Measurements from ENCODE around the gene SYF2.
"Not testable (repeated sequence)": the region's sequence is repeated elsewhere in the genome, so short reads cannot be mapped to it uniquely, and the experiment has no call there.

Gene SYF2

DNA sequence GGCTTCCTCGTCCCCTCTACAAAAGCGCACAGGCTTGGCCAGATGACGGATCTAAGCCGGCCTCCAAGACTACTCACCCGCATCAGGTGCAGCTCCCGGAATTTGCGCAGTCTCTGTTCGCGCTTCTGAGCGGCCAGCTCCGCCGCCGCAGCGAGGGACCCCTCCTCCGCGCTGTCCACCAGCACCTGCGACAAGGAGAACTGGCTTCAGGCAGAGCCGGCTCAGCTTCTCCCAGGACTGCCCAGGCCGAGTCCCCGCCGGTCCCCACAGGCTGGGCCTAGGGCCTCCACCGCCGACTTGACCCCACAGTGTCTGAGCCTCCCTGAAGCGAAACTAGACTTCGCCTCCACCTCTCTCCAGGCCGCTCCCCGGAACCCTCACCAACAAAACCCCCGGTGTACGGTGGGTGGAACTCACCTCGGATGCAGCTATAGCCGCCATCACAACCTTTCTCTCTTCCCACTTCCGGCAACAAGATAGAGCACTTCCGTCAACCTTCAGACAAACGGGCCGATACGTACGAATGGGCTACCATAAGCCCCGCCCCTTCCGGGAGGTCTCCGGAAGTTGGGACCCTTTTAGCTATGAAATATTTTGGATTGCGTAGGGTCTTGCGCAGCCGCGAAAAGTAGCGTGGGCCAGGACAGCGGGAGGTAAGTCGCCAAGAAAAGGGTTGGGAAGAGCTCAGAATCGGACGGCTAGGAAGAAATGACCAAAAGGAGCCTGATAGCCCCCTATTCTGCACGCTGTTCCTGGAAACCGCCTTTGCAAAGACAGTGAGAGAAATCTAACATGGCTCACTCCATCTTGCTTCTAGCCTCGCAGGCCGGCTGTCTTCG, at the start of gene SYF2:
SYF2 (minus strand) TSS at position 476 of the 839 bp plus-strand sequence; CDS start at position 441, 35 bp downstream.
- peak; percentile 84 for DNase-seq (ENCODE audit: low read depth)

DNA sequence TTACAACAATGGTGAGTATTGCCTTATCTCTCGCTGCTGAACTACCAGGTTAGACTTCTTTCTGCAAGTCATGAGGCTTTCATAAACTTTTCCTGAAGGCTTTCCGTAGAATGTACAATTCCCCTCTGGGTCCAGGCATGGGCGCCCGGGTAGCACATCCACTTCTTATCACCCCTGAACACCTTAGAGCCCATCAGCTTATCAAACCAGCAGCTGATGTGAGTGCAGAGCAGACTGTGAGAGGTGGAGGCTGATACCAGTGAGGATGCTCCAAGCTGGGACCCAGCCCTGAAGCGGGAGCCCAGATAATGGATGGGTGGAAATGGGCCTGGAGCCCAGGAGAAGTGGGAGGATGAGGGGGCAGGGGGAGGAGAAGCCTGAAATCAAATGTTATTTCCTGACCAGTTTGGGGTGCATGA, 47.4 kb upstream of the SYF2 start:
- not testable (repeated sequence) for DNase-seq (ENCODE audit: low read depth)

DNA sequence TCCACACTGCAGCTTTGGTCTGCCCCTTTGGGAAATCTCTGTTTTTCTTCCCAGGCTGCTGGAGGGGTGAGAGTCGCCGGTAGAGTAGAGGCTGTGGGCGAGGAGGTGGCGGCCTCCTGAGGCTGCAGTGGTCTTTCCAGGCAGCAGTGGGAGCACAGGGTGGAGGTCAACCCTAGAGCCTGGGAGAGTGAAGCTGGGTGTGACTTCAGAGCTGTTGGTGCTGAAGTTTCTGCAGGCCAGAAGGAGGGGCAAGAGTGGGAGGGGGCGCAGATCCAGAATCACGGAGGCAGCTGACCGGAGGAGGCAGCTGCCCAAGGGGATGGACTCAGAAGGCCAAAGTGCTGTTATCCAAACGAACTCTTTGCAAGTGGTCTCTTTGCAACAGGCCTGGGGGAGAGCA, 46.5 kb upstream of the SYF2 start:
- not testable (repeated sequence) for DNase-seq (ENCODE audit: low read depth)

DNA sequence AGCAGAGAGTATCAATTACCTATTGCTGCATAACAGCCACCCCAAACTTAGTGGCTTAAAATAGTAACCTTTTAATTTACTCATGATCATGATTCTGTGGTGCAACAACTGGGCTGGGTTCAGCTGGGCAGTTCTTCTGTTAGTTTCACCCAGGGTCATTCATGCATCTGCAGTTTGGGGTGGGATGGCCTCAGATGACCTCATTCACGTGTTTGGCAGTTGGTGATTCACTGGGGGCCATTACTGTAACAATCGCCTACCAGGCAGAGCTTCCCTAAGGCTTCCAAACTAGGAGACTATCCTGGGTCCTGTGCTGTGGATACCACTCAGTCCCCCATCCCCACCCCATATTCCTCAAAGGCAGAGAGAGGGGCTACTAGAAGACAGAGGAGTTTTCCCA, 46.1 kb upstream of the SYF2 start:
- DNase-seq (ENCODE audit: low read depth), result not testable (repeated sequence)

DNA sequence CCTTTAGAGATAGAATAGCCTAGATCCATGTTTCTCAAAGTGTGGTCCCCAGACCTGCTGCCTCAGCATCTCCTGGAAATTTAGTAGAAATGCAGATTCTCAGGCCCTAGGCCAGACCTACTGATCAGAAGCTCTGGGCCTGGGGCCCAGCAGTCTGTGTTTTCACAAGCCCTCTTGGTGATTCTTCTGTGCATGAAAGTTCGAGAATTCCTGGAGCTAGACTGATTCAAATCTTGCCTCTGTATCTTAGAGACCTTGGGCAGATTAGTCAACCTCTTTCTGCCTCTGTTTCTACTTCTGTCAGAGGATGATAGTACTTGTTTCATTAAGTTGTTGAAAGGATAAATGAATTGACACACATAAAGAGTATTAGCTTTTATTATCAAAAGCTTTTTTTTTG, 45.0 kb upstream of the SYF2 start:
- not testable (repeated sequence) for DNase-seq (ENCODE audit: low read depth)

DNA sequence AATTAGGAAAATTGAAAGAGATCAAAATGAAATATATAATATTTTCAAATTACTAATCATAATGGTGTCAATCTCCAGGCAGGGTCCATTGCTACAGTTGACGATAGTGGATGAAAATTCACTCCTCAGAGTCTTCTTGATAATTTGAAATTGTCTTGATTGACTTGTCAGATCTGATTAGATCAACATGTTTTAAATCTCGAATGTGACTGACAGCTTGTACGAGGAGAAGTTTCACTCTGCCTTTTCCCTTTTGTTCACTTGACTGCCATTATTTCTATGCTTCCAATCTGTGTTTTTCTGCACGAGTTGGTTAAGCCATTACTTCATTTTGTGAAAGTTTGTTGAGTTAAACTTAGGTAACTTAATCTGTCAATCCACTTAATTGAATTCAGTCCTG, 43.3 kb upstream of the SYF2 start:
- DNase-seq (ENCODE audit: low read depth), result not testable (repeated sequence)

- DNase-seq (ENCODE audit: low read depth), result not testable (repeated sequence)
Measured at GRCh38 chr1:25272238-25272637, 39.9 kb upstream of the SYF2 start, which contains the start of gene RHD. TSS of gene RHD (plus strand) at chr1:25272509. CDS start at chr1:25272548, 39 bp downstream.

- not testable (repeated sequence) for DNase-seq (ENCODE audit: low read depth)
Measured at GRCh38 chr1:25268143-25268760, 36.0 kb upstream of the SYF2 start.

DNA sequence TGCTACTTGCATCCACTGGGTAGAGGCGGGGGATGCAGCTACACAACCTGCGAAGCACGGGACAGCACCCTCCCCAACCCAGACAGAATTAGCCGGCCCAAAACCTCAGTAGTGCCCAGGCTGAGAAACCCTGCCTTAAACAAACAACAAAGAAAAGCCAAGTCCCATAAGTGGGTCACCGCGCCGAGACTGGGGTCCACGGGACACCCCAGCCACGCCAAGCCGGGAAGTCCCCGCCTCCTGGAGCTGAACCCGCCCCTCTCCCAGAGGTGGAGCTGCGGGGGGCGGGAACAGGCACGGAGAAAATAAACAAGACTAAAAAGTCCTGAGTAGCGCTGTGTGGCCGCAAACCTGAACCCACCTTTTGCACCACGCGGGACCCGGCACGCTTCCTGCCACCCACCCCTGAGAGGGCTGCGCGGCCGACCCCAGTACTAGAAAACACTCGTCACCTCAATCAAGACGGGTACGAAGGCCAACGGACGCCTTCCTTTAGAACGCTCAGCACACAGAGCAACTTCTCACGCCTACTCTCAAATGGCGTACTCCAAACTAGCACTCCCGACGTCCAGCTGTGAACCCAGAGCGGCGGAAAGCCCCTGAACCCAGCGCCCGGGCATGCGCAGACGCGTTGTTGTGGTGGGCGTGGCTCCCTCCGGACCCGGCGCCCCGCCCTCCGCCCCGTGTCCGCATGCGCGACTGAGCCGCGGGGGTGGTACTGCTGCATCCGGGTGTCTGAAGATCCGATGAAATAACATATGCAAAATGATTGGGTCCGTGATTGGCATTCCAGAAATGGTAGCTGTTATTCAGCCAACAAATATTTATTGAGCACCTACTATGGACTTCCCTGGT, 35.2 kb upstream of the SYF2 start:
- DNase-seq (ENCODE audit: low read depth), result peak; percentile 81

GRCh38 chr1:25266554-25267287, 34.4 kb upstream of the SYF2 start:
- peak; percentile 12 for DNase-seq (ENCODE audit: low read depth)

DNA sequence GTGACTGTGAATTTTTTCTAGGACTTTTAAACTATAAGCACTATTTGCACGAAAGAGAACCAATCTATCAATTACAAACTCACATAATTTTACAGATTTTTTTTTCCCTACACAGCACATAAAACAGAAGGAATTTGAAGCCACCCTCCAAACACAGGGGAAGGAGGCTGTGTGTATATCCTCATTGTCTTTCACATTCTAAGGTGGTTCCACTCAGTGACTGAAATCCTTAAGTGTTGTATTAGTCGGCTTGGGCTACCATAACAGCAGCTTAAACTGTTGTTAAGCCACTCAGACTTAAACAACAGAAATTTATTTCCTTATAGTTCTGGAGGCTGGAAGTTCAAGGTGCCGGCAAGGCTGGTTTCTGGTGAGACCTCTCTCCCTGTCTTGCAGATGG, 28.0 kb upstream of the SYF2 start:
- DNase-seq (ENCODE audit: low read depth), result not testable (repeated sequence)

- not testable (repeated sequence) for DNase-seq (ENCODE audit: low read depth)
Measured at GRCh38 chr1:25259813-25260212, 27.5 kb upstream of the SYF2 start.

DNA sequence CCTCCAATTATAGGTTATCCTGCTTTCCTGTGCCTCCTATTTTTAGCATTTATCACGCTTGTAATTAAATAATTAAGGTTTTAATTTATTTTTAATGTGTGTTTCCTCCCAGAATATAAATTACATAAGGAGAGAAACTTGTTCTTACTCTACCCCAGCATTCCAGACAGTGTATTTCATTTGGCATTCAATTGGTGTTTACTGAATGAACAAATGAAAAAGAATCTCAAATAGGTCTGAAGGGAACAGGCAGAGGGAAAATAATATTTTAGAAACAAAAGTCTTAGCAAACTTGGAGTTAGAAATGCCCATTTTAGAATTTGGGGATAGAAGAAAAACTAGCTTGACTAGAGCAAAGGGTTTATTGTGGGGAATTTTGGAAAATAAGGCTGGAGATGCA, 24.9 kb upstream of the SYF2 start:
- no peak for DNase-seq (ENCODE audit: low read depth)

- DNase-seq (ENCODE audit: low read depth), result no peak
Measured at GRCh38 chr1:25256578-25256965, 24.3 kb upstream of the SYF2 start.

DNA sequence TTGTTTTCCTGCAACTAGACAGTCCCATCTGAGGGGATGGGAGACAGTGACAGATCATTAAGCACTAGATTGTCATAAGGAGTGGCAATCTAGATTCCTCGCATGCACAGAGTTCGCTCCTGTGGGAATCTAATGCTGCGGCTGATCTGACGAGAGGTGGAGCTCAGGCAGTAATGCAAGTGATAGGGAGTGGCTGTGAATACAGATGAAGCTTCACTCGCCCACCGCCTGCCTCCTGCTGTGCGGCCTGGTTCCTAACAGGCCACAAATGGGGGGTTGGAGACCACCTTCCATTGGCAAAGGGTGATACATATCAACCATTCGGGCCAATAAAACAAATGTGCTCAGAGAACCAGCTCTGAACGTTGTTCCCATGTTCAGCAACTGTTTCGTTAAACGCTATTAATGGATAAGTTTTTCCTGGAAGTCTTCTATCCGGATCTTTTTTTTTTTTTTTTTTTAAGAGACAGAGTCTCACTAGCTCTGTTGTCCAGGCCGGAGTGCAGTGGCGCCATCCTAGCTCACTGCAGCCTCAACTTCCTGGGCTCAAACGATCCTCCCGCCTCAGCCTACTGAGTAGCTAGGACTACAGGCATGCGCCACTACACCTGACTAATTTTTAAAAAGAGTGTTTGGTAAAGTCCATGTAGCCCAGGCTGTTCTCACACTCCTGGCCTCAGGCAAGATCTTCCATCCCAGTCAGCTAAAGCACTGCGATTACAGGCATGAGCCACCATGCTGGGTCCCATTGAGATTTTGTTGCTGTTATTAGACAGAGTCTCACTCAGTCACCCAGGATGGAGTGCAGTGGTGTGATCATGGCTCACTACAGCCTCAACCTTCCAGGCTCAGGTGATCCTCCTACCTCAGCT, 23.6 kb upstream of the SYF2 start:
- DNase-seq (ENCODE audit: low read depth), result no peak

- no peak for DNase-seq (ENCODE audit: low read depth)
Measured at GRCh38 chr1:25253911-25254310, 21.6 kb upstream of the SYF2 start.

DNA sequence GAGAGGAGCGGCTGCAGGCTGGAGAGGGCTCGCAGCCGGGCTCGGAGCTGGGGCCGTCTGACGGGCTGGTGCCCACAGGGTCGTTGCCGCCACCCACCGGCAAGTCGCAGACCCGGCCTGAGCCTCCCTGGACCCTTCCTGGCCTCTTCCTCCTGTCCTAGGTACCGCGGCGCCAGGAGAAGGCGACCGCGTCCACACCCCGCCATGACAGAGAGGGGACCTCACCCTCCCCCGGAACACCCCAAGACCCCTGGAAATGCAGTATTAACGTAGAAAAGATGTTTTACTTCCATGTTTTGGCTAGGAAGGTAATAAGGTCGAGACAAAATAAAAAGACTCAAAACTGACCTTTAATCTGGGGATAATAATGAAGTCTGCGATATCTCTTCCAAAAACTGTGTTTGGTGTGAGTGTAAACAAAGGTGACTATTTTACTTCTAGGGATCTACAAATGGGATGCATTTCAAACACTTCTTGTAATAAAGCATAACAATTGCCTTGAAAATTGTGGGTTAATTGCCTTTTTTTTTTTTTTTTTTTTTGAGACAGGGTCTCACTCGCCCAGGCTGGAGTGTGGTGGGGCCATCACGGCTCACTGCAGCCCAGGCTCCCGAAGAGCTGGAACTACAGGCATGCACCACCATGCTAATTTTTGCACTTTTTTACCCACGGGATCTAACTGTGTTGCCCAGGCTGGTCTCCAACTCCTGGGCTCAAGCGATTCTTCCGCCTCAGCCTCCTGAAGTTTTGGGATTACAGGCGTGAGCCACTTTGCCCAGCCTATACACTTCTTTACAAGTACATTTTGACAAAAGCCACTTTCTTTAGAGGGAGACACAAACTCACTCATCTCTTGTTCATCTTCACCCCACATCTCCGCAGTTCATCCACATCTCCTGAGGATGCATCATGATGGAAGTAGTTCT, 15.8 kb upstream of the SYF2 start:
- DNase-seq (ENCODE audit: low read depth), result no peak

GRCh38 chr1:25247024-25247828, 14.9 kb upstream of the SYF2 start, which contains the start of gene RSRP1:
TSS of gene RSRP1 (minus strand) at chr1:25247454. CDS start at chr1:25246963, 491 bp downstream.
- peak; percentile 100 for DNase-seq (ENCODE audit: low read depth)

Data from T-helper 22 cell (primary cell).